ENCODE data around the gene SAMD4B.

- no peak for TF ChIP-seq CTCF (IDR thresholded peaks at IDR 0.05)
- TF ChIP-seq POLR2A (IDR thresholded peaks at IDR 0.05) = no peak
These were observed 2.5 kb upstream of the SAMD4B start for GRCh38 chr19:39339674-39340073.
